Amygdala (tissue), 56 donors: ENCODE measurements around the gene NAIF1.
A peak's percentile ranks its signal among the peaks of the same experiment; 100 is the strongest.

Experiments used
- DNase-seq, 56 donors: peaks; one replicate each; lab custom pipeline; 2025; lab: John Stamatoyannopoulos, UW

NAIF1 gene

GRCh38 chr9:128102861-128103588 is 35.9 kb upstream of the NAIF1 start:
- DNase-seq: no peak

GRCh38 chr9:128102196-128102595 is 35.1 kb upstream of the NAIF1 start:
- no peak for DNase-seq

DNA sequence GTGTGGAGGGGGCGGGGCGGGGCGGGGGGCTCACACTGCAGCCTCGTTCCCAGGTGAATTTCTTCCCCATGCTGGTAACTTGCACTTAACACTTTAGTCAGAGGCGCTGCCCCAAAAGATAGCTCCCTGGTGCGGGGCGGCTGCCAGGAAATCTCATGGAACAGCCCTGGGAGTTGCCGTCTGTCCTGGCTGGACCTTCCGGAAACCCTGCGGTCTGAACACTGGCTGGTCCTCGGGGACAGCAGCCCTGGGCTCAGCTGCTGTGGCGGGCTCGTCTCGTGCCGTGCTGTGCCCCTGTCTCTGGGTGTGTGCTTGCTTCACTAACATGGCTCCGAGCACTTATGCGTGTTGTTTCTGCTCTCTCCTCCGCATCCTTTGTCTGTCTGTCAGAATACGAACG is 34.6 kb upstream of the NAIF1 start:
- no peak for DNase-seq

DNA sequence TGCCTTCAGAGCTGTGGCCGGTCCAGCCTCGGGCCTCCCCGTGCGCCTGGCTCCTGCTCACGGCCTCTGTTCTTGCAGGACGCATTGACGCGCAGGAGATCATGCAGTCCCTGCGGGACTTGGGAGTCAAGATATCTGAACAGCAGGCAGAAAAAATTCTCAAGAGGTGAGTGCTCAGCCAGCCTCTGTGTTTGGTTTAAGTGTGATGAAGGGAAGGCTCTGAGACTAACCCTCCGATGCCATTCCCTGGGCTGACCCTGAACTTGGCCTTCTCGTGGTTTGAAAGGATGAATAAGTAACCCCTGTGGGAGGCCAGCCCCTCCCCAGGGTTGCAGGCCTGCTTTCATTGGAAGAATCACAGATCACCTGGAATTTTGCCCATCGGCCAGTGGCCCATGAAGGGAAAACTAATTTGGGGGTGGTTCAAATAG is 34.1 kb upstream of the NAIF1 start:
- DNase-seq: no peak

GRCh38 chr9:128100581-128100980 is 33.5 kb upstream of the NAIF1 start:
- no peak for DNase-seq

DNA sequence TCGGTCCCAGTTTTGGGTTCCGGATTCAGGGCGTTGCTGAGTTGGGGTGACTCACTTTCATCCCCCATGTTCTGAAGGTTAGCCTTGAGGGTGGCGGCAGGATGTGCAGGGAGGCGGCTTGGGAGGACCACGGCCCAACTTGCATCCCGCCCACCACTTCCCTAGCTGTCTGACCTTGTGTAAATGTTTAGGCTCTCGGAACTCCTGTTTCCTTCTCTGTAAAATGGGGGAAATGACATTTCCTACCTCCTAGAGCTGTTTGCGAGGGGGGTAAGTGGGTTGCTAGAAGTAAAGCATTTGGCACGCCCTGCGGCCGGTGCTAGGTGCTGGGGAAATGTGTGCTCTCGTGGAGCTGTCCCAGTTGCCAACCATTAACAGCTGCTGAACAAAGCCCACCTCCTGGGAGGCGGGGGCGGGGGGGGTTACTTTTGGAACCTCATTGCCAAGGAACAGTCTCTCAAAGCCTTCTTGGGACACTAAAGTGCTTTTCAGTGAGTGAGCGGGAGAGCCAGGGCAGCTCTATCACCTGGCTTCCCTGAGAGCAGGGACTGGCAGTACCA is 32.9 kb upstream of the NAIF1 start:
- peak in 7 of 56 donors; percentile 16 to 39 (median 25) for DNase-seq

GRCh38 chr9:128099231-128099931 is 32.3 kb upstream of the NAIF1 start:
- DNase-seq: no peak

DNA sequence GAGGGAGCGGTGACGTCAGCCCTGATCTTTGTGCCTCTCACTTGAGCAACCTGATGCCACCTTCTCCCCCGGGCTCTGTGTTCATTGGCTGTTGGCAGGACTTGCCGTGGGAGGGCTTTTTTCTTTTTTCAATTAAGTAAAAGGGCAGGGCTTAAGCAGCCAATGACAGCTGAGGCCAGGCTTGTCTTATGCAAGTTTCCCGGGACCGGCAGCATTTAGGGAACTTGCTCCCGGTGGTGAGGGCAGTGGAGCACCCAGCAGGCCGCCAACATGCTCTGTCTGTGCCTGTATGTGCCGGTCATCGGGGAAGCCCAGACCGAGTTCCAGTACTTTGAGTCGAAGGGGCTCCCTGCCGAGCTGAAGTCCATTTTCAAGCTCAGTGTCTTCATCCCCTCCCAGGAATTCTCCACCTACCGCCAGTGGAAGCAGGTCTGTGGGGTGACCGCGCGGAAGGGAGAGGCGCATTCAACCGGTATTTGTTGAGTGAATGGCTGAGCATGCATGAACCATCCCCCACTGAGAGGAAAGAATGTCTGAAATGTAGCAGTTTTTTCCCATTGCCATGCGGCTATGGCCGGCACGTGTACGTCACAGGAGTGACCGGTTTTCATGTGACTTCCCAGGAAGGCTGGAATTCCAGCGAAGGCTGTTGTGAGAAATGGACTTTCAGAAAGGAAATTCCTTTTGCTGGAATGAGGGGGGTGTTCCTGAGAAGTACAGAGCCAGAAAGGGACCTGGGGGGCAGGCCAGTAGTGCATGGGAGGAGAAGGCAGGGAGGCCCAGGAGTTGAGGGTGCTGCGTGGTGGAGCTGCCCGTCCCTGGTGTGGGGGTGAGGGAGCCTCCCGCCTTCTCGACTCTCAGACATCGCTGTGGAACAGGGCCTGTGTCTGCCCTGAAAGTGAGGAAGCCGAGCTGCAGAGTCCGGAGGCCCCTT is 31.4 kb upstream of the NAIF1 start:
- DNase-seq: peak in 52 of 56 donors; percentile 26 to 92 (median 76)

DNA sequence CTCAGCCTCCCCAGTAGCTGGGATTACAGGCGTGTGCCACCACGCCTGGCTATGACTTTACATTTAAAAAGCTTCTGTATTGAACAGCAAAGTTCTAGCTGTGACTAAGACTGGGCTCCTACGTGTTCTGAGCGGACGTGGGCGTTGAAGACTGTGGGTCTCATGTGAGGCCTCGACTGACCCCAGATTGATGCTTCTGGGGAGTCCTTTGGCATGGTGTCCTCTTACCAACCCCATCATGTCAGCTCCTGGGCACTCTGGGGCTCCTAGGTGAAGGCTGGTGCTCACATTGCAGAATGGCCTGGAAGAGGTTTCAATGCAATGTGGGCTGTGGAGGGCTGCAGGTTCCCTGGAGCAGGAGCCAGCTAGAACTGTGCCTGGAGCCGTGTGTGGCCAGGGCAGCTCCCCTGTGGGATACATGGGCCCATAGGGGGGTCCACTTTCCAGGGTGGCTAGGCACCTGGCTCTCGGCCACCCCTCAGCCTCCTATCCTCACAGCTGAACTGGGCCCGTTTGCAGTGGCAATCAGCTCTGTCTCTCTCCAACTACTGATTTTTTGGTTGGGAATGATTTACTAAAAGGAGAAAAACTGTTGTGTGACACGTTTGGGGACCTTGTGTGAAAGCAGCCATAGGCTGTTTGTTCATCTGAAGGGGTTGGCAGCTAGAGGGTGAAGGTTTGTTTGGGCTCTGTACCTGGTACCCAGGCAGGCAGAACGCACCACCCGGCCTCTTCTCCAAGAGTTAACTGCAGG is 30.6 kb upstream of the NAIF1 start:
- no peak for DNase-seq

DNA sequence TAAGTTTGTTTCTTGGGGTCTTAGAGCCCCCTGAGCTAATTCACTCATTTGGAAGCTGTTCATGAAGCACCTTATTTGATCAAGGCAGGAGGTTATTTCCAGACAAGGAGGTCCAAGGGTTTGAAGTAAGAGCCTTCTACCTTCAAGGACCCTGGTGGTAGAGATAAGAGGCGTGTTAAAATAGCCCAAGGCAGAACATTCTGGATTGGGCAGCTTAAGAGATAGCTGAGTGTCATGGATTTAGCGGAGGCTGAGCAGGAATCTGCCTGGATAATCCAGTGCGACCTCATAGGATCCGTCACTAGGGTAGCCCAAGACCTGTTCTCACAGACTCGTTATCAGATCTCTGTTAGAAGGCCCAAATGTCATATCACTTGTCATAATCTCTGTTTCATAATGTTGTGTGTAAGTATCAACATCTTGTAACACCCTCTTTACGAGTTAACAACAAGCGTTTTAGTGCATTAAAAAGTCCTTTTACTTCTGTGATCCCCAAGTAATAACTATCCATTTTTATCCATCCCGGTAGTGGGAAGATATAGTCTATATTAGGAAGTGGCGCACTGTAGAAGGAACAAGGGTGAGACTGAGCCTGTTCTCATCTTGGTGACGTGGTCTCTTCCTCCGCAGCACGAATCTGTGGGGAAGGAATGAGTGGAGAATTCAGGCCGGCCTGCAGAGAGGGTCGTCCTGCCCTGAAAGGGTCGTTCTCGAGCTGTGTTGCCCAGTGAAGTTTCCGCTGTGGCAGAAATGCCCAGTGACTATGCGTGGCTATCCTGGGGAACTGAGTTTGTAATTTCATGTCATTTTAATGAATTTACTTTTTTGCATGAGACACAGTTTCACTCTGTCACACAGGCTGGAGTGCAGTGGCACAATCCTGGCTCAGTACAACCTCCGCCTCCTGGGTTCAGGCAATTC is 29.8 kb upstream of the NAIF1 start:
- peak in 3 of 56 donors; percentile 8 to 20 (median 10) for DNase-seq

DNA sequence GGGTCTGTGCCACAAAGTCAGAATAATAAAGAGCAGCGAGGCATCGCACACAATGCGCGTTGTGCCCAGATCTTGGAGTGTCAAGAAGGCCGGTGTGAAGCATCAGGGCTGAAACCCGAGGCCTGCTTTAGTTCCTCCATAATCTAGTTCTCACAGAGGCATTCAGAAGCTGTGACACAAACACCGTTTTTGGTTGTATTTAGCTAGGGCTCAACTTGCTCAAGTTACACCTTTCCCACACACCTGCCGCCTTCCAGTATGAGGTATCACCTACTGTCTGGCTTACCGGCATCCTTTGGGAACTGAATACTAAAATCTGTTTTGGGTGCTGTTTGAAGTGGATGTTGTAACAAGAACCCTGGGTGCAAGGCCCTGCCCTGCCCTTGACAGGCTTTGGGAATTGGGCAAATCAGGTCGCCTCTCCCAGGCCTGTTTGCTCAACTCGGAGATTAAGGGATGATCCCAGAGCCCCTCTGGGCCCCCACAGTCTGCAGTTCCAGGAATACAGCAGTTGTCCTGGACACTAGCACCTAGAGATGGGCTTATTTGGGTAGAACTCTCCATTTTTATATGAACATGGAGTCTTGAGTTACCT is 27.9 kb upstream of the NAIF1 start:
- no peak for DNase-seq

DNA sequence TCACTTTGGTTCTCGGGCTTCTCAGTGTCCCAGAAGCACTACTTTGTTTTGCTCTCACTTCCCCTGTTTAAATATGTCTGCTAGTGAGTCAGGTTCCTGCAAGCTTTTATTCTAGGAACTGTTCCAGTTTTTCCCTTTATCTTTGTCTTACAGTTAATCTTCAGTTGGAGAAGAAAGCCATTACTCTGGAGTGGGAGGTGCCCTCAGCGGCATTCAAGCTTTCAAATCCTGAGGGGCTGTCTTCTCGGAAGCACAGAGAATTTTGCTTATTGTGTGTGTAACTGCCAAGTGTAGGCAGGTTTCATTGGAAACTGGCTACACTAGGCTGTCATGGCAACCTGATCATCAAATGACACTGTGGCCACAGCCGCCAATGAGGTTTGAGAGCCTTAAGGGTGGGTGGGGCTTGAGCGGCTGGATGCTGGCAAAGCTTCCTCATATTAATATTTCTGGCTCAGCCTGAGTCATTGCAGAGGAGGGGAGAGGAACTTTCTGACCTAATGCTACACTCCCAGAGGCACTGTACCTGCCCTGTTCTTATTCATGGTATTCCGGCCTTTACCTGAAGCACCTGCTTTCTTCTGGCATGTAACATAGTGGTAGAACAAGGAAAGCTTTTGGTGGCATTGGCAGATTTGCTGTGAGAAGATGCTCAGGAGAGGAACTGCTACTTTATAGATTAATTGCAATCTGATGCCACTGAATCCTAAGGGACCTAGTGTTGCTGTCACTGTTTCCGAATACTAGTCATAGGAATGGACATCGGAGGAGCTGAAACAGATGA is 27.2 kb upstream of the NAIF1 start:
- peak in 53 of 56 donors; percentile 15 to 93 (median 78) for DNase-seq

DNA sequence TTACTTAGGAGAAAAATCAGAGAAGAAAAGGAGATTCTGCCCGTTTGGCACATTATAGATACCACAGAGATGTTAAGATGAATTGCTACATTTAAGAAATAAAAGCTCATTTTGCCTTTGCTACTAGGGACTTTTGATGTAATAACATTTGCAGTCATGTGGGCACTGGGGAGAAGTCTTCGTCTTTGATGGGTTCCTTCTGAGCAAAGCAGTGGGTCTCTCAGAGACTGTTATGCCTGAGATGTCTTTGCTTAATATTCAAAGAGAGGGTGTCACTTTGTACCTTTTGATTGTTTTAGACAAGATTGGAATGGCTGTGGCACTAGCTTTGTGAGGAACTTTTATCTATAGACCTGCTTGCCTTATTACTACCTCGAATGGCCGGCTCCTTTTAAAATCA is 25.9 kb upstream of the NAIF1 start:
- DNase-seq: no peak

DNA sequence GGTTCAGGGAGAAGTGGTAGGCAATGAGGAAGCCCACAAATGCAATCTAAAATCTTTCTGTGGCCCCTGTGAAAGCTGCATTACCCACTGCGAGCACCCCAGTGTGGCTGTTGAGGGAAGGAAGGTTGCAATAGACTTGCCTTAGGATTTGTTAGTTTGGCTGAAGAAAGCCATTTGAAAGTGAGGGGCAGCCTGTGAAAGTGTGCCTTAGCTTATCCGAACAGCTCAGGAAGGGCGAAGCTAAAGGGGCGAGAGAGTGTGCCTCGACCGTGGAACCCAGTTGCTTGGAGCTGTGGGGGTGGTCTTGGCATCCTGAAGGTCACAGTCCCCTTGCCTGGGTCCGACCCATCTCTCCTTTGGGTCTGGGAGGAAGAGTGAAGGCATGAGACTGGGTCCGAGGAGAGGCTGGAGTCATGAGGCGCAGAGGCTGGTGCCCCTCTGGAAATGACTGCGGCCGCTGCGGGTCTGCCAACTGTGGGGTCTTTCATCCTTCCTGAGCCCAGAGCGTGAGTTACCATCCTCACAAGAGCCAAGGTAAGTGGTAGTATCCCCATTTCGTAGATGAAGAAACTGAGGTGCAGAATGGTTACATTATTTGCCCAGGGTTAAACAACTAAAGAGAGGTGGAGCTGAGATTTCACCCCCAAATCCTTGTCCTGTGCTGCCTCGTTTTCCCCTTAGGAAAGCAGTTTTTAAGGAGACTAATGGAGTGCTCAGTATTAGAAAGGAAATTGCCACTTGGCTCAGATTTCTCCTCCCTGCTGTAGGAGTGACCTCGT is 25.3 kb upstream of the NAIF1 start:
- DNase-seq: no peak

GRCh38 chr9:128091571-128091970 is 24.5 kb upstream of the NAIF1 start:
- peak in 40 of 56 donors; percentile 27 to 84 (median 64) for DNase-seq

- DNase-seq: peak in 55 of 56 donors; percentile 18 to 93 (median 79)
Measured at GRCh38 chr9:128091144-128091543, 24.0 kb upstream of the NAIF1 start.

DNA sequence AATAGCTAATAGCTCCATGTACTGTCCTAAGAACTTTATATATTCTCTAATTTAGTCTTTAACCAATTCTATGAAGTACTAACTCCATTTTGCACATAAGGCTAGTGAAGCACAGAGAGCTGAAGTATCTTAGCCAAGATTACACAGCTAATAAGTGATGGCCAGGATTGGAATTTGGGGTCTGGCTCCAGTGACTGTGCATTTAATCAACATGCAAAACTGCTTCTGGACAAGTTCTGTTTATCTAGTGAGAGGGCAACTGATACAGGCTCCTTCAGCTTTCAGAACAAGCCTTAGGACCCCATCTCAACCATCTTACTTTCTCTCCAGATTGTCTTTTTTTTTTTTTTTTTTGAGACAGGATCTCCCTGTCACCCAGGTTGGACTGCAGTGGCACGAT is 22.2 kb upstream of the NAIF1 start:
- no peak for DNase-seq
